HepG2 (cell line): ENCODE data around the gene POLA2. TPM values are rescaled to one million over a fixed set of nuclear protein-coding genes. Genes with fewer than 3 reads are reported as not detected.

Experiments used
- YEATS4 ChIP-seq: sonication (generic); formaldehyde crosslinking; IDR thresholded peaks from 2 replicates; pipeline ENCODE4 v1.4.0; 2020; ENCODE audit warnings: missing genetic modification reagents, borderline replicate concordance
- ZBTB38 ChIP-seq: sonication (generic); formaldehyde crosslinking; IDR thresholded peaks from 2 replicates; pipeline ENCODE4 v1.5.1; 2020; ENCODE audit warnings: mild to moderate bottlenecking, missing genetic modification reagents
- ZBTB42 ChIP-seq: sonication (generic); formaldehyde crosslinking; IDR thresholded peaks from 2 replicates; pipeline ENCODE4 v1.5.0; 2020; ENCODE audit warnings: mild to moderate bottlenecking, missing genetic modification reagents
- ZFX ChIP-seq: sonication (generic); formaldehyde crosslinking; IDR thresholded peaks from 2 replicates; pipeline ENCODE4 v1.4.0; 2020; ENCODE audit warnings: mild to moderate bottlenecking, low read depth, missing genetic modification reagents, moderate library complexity
- ZNF761 ChIP-seq: sonication (generic); formaldehyde crosslinking; conservative IDR thresholded peaks from 2 replicates; pipeline ENCODE4 v1.4.0; 2020; ENCODE audit warnings: mild to moderate bottlenecking, missing genetic modification reagents
- polyA plus RNA-seq, 8 experiments: library from polyadenylated mRNA; depleted of rRNA in 3 of 8; stranded (reverse) in 7 of 8; unstranded in 1 of 8; fragments of >200 nt; fragmentation: Illumina TruSeq in 4 of 8; extraction: Trizol in 4 of 8; gene quantifications; 2 replicates each; pipeline versions ENCODE4 v1.2.1 to v1.2.3, GENCODE V29; 2011 to 2016; ENCODE audit warnings: low read depth in 4 of 8, missing spikeins in 1 of 8, mixed read lengths in 1 of 8; ENCODE audit not compliant: insufficient read depth in 1 of 8
- total RNA-seq, 5 experiments: library from RNA; depleted of rRNA; stranded (reverse); fragments of >200 nt; fragmentation: Illumina TruSeq; extraction: Trizol; gene quantifications; 2 replicates each; pipeline ENCODE4 v1.2.3, GENCODE V29; 2016; ENCODE audit warnings: low read depth in 1 of 5
- TF ChIP-seq, protein P1 (sequence below): sonication (generic); formaldehyde crosslinking; IDR thresholded peaks from 2 replicates; pipeline ENCODE4 v1.5.1; 2020; ENCODE audit warnings: missing genetic modification reagents, mild to moderate bottlenecking, borderline replicate concordance
- TF ChIP-seq, protein P2 (sequence below): sonication (generic); formaldehyde crosslinking; conservative IDR thresholded peaks from 2 replicates; pipeline ENCODE4 v1.8.0; 2022; ENCODE audit warnings: low read depth, missing genetic modification reagents
- TF ChIP-seq, protein P3 (sequence below): sonication (generic); formaldehyde crosslinking; IDR thresholded peaks from 2 replicates; pipeline ENCODE4 v1.4.0; 2020; ENCODE audit warnings: missing genetic modification reagents, borderline replicate concordance
- TF ChIP-seq, protein P4 (sequence below): sonication (generic); formaldehyde crosslinking; IDR thresholded peaks from 2 replicates; pipeline ENCODE4 v1.5.1; 2020; ENCODE audit warnings: mild to moderate bottlenecking, moderate library complexity, missing genetic modification reagents
- TF ChIP-seq, protein P5 (sequence below): sonication (generic); formaldehyde crosslinking; IDR thresholded peaks from 2 replicates; pipeline ENCODE4 v1.4.0; 2020; ENCODE audit warnings: missing genetic modification reagents
- TF ChIP-seq, protein P6 (sequence below), 2 experiments: sonication (generic) in 1 of 2; formaldehyde crosslinking in 1 of 2; IDR thresholded peaks; 2 replicates each; pipeline versions ENCODE4 v1.4.0 to v1.6.1; 2018 to 2020; ENCODE audit warnings: missing genetic modification reagents in 2 of 2, borderline replicate concordance in 1 of 2, low read depth in 1 of 2, mild to moderate bottlenecking in 1 of 2, missing biosample characterization in 1 of 2

POLA2 gene
- total and polyA plus RNA-seq, 2 of the 13 experiments (the other 11 are each of a cell fraction or from before 2014, with no cell fraction given), result 9.7 to 15.6 TPM

DNA sequence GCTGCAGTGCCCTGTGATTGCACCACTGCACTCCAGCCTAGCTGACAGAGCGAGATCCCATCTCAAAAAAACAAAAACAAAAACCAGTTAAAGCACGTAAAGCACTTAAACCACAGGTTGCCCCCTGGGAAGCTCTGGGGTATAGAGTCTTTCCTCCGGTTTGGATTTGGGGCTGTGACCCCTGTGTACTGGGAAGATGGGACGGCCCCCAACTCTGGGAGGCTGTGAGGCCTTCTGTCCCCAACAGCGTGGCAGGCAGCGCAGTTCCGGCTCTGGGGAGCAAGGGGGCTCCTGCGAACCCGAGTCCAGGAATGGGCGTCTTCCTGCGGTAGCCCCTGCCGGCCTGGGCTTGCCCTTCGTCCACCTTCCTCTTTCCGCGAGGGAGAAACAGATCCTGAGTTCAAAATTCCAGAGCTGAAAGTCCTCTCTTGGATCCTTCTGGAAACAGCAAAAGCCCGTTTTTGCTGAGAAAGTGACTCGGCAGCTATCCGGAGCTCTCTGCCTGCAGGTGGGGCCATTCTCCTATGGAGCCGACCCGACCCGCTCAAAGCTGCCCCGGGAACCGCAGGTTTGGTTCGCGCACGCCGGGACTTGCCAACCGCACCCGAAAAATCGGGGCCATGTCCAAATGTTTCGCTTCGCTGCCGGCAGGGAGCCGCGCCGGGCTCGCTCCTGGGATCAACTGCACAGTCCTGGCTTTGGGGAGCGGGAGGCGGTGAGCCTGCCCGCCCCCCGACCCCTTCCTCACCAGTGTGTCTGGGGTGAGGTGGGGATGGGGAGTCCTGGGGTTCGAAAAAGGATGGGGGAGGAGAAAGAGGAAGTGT lies 36.3 kb upstream of the POLA2 start (continued):
- TF ChIP-seq, protein P1, sequence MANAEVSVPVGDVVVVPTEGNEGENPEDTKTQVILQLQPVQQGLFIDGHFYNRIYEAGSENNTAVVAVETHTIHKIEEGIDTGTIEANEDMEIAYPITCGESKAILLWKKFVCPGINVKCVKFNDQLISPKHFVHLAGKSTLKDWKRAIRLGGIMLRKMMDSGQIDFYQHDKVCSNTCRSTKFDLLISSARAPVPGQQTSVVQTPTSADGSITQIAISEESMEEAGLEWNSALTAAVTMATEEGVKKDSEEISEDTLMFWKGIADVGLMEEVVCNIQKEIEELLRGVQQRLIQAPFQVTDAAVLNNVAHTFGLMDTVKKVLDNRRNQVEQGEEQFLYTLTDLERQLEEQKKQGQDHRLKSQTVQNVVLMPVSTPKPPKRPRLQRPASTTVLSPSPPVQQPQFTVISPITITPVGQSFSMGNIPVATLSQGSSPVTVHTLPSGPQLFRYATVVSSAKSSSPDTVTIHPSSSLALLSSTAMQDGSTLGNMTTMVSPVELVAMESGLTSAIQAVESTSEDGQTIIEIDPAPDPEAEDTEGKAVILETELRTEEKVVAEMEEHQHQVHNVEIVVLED (CRISPR knock-in tag), result peak; percentile 45
- peak; percentile 68 for TF ChIP-seq YEATS4
- TF ChIP-seq, protein P2, sequence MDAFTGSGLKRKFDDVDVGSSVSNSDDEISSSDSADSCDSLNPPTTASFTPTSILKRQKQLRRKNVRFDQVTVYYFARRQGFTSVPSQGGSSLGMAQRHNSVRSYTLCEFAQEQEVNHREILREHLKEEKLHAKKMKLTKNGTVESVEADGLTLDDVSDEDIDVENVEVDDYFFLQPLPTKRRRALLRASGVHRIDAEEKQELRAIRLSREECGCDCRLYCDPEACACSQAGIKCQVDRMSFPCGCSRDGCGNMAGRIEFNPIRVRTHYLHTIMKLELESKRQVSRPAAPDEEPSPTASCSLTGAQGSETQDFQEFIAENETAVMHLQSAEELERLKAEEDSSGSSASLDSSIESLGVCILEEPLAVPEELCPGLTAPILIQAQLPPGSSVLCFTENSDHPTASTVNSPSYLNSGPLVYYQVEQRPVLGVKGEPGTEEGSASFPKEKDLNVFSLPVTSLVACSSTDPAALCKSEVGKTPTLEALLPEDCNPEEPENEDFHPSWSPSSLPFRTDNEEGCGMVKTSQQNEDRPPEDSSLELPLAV (CRISPR knock-in tag), result no peak
- TF ChIP-seq ZFX (CRISPR knock-in tag), result peak; percentile 88
- TF ChIP-seq, protein P3, sequence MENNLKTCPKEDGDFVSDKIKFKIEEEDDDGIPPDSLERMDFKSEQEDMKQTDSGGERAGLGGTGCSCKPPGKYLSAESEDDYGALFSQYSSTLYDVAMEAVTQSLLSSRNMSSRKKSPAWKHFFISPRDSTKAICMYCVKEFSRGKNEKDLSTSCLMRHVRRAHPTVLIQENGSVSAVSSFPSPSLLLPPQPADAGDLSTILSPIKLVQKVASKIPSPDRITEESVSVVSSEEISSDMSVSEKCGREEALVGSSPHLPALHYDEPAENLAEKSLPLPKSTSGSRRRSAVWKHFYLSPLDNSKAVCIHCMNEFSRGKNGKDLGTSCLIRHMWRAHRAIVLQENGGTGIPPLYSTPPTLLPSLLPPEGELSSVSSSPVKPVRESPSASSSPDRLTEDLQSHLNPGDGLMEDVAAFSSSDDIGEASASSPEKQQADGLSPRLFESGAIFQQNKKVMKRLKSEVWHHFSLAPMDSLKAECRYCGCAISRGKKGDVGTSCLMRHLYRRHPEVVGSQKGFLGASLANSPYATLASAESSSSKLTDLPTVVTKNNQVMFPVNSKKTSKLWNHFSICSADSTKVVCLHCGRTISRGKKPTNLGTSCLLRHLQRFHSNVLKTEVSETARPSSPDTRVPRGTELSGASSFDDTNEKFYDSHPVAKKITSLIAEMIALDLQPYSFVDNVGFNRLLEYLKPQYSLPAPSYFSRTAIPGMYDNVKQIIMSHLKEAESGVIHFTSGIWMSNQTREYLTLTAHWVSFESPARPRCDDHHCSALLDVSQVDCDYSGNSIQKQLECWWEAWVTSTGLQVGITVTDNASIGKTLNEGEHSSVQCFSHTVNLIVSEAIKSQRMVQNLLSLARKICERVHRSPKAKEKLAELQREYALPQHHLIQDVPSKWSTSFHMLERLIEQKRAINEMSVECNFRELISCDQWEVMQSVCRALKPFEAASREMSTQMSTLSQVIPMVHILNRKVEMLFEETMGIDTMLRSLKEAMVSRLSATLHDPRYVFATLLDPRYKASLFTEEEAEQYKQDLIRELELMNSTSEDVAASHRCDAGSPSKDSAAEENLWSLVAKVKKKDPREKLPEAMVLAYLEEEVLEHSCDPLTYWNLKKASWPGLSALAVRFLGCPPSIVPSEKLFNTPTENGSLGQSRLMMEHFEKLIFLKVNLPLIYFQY (CRISPR knock-in tag), result peak; percentile 89
- TF ChIP-seq, protein P4, sequence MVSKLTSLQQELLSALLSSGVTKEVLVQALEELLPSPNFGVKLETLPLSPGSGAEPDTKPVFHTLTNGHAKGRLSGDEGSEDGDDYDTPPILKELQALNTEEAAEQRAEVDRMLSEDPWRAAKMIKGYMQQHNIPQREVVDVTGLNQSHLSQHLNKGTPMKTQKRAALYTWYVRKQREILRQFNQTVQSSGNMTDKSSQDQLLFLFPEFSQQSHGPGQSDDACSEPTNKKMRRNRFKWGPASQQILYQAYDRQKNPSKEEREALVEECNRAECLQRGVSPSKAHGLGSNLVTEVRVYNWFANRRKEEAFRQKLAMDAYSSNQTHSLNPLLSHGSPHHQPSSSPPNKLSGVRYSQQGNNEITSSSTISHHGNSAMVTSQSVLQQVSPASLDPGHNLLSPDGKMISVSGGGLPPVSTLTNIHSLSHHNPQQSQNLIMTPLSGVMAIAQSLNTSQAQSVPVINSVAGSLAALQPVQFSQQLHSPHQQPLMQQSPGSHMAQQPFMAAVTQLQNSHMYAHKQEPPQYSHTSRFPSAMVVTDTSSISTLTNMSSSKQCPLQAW (CRISPR knock-in tag), result peak; percentile 32; the same call in 1 of the 2 replicates
- TF ChIP-seq ZNF761 (CRISPR knock-in tag), result 0 out of 2 replicates have a peak, but pooled peaks have one; percentile 63
- TF ChIP-seq, protein P5, sequence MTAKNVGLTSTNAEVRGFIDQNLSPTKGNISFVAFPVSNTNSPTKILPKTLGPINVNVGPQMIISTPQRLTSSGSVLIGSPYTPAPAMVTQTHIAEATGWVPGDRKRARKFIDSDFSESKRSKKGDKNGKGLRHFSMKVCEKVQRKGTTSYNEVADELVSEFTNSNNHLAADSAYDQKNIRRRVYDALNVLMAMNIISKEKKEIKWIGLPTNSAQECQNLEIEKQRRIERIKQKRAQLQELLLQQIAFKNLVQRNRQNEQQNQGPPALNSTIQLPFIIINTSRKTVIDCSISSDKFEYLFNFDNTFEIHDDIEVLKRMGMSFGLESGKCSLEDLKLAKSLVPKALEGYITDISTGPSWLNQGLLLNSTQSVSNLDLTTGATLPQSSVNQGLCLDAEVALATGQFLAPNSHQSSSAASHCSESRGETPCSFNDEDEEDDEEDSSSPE, result peak; percentile 30; the same call in 1 of the 2 replicates
- 0 out of 2 replicates have a peak, but pooled peaks have one; percentile 21 for TF ChIP-seq ZBTB38
- peak; percentile 61; the same call in 1 of the 2 replicates for TF ChIP-seq ZBTB42 (CRISPR knock-in tag)
- TF ChIP-seq, protein P6, sequence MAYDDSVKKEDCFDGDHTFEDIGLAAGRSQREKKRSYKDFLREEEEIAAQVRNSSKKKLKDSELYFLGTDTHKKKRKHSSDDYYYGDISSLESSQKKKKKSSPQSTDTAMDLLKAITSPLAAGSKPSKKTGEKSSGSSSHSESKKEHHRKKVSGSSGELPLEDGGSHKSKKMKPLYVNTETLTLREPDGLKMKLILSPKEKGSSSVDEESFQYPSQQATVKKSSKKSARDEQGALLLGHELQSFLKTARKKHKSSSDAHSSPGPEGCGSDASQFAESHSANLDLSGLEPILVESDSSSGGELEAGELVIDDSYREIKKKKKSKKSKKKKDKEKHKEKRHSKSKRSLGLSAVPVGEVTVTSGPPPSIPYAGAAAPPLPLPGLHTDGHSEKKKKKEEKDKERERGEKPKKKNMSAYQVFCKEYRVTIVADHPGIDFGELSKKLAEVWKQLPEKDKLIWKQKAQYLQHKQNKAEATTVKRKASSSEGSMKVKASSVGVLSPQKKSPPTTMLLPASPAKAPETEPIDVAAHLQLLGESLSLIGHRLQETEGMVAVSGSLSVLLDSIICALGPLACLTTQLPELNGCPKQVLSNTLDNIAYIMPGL (CRISPR knock-in tag; IDR thresholded peaks at IDR 0.05; ENCODE audit: borderline replicate concordance in 1 of 2, low read depth in 1 of 2), result peak; percentile 88 to 94; a peak in 3 of 4 replicates
